ENCODE measurements around the gene UPK2.

DNA sequence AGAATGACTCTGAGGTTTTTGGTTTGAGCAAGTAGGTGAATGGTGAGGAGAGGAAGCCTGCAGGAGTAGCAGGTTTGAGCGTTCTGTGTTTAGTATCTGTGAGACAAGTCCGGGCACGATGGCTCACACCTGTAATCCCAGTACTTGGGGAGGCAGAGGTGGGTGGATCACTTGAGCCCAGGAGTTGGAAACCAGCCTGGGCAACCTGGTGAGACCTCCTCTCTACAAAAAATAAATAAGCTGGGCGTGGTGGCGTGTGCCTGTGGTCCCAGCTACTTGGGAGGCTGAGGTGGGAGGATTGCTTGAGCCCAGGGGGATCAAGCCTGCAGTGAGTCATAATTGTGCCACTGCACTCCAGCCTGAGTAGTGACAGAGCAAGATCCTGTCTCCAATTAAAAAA is 32.2 kb downstream of the UPK2 start:
- no peak for TF ChIP-seq CTCF (IDR thresholded peaks at IDR 0.05; ENCODE audit: low read length)
- no peak for TF ChIP-seq EZH2 (IDR thresholded peaks at IDR 0.05; ENCODE audit: borderline replicate concordance, low read length)

Data from OCI-LY1 (cell line).